ENCODE data around the gene EGF.

GRCh38 chr4:110003401-110004187, 90.9 kb downstream of the EGF start:
- no peak for TF ChIP-seq CTCF (conservative IDR thresholded peaks at IDR 0.05 in 1 of 2, IDR thresholded peaks at IDR 0.05 in 1 of 2; ENCODE audit: extremely low read depth in 1 of 2, insufficient read depth in 1 of 2, low read depth in 1 of 2, low read length in 2 of 2)
- TF ChIP-seq EZH2 (IDR thresholded peaks at IDR 0.05; ENCODE audit: borderline replicate concordance, low read length): no peak
